Endothelial cell (in vitro differentiated cells): ENCODE results near the gene C1GALT1. TPM values are rescaled to one million over a fixed set of nuclear protein-coding genes. Genes with fewer than 3 reads are reported as not detected.

Experiments
- DNase-seq: peaks from one replicate; pipeline ENCODE4 v3.0.0; 2021; ENCODE audit warnings: low spot score
- H3K27ac Mint-ChIP-seq: one replicate; pipeline ENCODE4 v1.8.0; 2021; ENCODE audit warnings: mixed read lengths, inconsistent platforms; ENCODE audit not compliant: unreplicated experiment
- H3K27me3 Mint-ChIP-seq: one replicate; pipeline ENCODE4 v1.8.0; 2021; ENCODE audit warnings: mild to moderate bottlenecking, moderate library complexity, mixed read lengths, inconsistent platforms; ENCODE audit not compliant: unreplicated experiment
- H3K36me3 Mint-ChIP-seq: one replicate; pipeline ENCODE4 v1.8.0; 2021; ENCODE audit warnings: mild to moderate bottlenecking, low read depth, mixed read lengths, inconsistent platforms; ENCODE audit not compliant: unreplicated experiment
- H3K4me1 Mint-ChIP-seq: one replicate; pipeline ENCODE4 v1.8.0; 2021; ENCODE audit warnings: mild to moderate bottlenecking, mixed read lengths, inconsistent platforms; ENCODE audit not compliant: unreplicated experiment
- H3K4me3 Mint-ChIP-seq: one replicate; pipeline ENCODE4 v1.8.0; 2021; ENCODE audit warnings: mild to moderate bottlenecking, mixed read lengths, inconsistent platforms; ENCODE audit not compliant: unreplicated experiment
- H3K9me3 Mint-ChIP-seq: one replicate; pipeline ENCODE4 v1.8.0; 2021; ENCODE audit warnings: mixed read lengths, inconsistent platforms; ENCODE audit not compliant: unreplicated experiment
- CTCF ChIP-seq: fragments of 200-600 bp; sonication (generic); IDR thresholded peaks from one replicate; pipeline ENCODE4 v1.5.0; 2021; ENCODE audit warnings: antibody characterized with exemption; ENCODE audit not compliant: unreplicated experiment
- total RNA-seq: library from RNA; stranded (reverse); fragmentation: NEBNext Ultra II Directional; extraction: Animal tissue kit (Norgen Biotek cat#: 25700); gene quantifications from one replicate; pipeline ENCODE4 v1.2.1, GENCODE V29; 2021; ENCODE audit not compliant: unreplicated experiment

The C1GALT1 gene
- total RNA-seq, 1 donor from 2014 or later: 39.7 TPM

GRCh38 chr7:7177044-7177517, 5.3 kb upstream of the C1GALT1 start:
- DNase-seq: no peak
- TF ChIP-seq CTCF: no peak
- H3K27me3 Mint-ChIP-seq: peaks cover 7% of the 10 kb centered on the region
- no peaks in the 10 kb centered on the region for H3K9me3 Mint-ChIP-seq
- peaks cover 16% of the 10 kb centered on the region for H3K4me1 Mint-ChIP-seq
- H3K27ac Mint-ChIP-seq: peak overlapping the region; percentile 65
- no peak overlapping the region for H3K4me3 Mint-ChIP-seq
- H3K36me3 Mint-ChIP-seq: peaks cover 8% of the 10 kb centered on the region

- Mint-ChIP-seq H3K36me3 (peaks cover 8% of the 10 kb centered on the region), H3K27ac (no peak overlapping the region), H3K27me3 (peaks cover 9% of the 10 kb centered on the region), H3K4me3 (no peak overlapping the region), H3K9me3 (no peaks in the 10 kb centered on the region), H3K4me1 (peaks cover 16% of the 10 kb centered on the region)
- no peak for DNase-seq
- no peak for TF ChIP-seq CTCF
Observed at GRCh38 chr7:7178081-7178480, 4.3 kb upstream of the C1GALT1 start.

GRCh38 chr7:7178906-7179305, 3.4 kb upstream of the C1GALT1 start:
- H3K4me3 Mint-ChIP-seq: no peak overlapping the region
- no peak overlapping the region for H3K27ac Mint-ChIP-seq
- no peaks in the 10 kb centered on the region for H3K9me3 Mint-ChIP-seq

GRCh38 chr7:7180725-7181449, 1.5 kb upstream of the C1GALT1 start:
- Mint-ChIP-seq H3K4me3 (peak overlapping the region; percentile 77), H3K36me3 (peaks cover 4% of the 10 kb centered on the region), H3K4me1 (peaks cover 27% of the 10 kb centered on the region), H3K27me3 (peaks cover 10% of the 10 kb centered on the region), H3K27ac (peak overlapping the region; percentile 82), H3K9me3 (no peaks in the 10 kb centered on the region)
- peak; percentile 8 for DNase-seq
- TF ChIP-seq CTCF: no peak

More at GRCh38 chr7:7178906-7179305, 3.4 kb upstream of the C1GALT1 start:
- Mint-ChIP-seq H3K4me1 (peaks cover 18% of the 10 kb centered on the region), H3K36me3 (peaks cover 8% of the 10 kb centered on the region), H3K27me3 (peaks cover 12% of the 10 kb centered on the region)
- DNase-seq: no peak
- TF ChIP-seq CTCF: no peak

- Mint-ChIP-seq H3K27me3 (peaks cover 10% of the 10 kb centered on the region), H3K9me3 (no peaks in the 10 kb centered on the region), H3K27ac (peak overlapping the region; percentile 97), H3K4me1 (peaks cover 28% of the 10 kb centered on the region), H3K36me3 (peaks cover 4% of the 10 kb centered on the region), H3K4me3 (peak overlapping the region; percentile 97)
- TF ChIP-seq CTCF: no peak
- DNase-seq: peak; percentile 18
Observed at GRCh38 chr7:7181519-7182155, 707 bp upstream of the C1GALT1 start.
